Measurements from ENCODE around the gene PHACTR1.

PHACTR1 gene

DNA sequence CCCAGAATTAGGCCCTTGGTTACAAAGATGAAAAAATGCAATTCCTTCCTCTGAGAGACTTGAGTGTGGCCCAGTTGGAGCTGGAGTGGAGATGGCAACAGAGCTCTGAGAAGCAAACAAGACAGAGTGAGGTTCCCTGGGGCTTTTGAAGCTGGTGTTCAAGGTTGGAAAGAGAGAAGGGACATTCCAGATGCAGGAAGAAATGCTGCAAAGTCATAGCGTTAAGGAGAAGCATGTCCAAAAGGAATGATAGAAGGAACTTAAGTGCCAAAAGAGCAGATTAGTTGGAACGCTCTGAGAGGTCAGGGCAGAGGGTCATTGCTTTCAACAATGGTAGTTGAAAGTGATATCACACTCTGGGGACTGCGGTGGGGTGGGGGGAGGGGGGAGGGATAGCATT, 360.0 kb downstream of the PHACTR1 start:
- no peak for DNase-seq

GRCh38 chr6:13077117-13077516, 360.6 kb downstream of the PHACTR1 start:
- DNase-seq: no peak

GRCh38 chr6:13079096-13079723, 362.6 kb downstream of the PHACTR1 start:
- DNase-seq: no peak

DNA sequence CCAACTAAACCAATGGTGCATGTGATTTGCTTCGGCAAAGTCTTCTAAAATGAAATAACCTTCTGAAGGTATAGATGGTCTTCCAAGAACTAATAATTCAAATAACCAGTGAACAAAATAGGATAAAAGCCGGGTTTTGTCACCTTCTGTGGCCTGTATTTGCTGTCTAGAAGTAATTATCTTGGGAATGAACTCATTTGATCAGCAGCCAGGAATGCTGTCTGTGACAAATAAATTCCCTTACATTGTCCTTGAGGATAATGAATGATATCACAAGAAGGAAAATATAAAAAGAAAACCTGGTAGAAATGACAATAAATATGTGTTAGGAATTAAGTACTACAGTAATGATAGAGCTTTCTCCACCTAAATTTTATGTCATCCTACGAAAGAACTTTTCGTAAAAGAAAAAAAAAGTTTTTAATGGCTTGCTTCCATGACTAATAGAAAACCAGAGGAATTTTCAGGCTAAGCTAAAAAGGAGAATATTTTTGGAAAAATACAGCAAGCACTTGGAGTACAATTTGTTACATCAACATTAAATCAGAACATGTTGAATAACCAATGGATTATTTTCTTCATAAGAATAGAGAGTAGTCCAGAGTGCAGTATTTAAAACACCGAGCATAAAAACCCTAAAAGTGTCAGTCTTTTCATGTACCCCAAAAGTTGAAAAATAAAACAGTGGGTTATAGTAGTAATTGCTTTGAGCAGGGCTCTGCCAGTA, 364.1 kb downstream of the PHACTR1 start:
- DNase-seq: no peak

- DNase-seq: no peak
Observed at GRCh38 chr6:13081189-13081563, 364.6 kb downstream of the PHACTR1 start.

DNA sequence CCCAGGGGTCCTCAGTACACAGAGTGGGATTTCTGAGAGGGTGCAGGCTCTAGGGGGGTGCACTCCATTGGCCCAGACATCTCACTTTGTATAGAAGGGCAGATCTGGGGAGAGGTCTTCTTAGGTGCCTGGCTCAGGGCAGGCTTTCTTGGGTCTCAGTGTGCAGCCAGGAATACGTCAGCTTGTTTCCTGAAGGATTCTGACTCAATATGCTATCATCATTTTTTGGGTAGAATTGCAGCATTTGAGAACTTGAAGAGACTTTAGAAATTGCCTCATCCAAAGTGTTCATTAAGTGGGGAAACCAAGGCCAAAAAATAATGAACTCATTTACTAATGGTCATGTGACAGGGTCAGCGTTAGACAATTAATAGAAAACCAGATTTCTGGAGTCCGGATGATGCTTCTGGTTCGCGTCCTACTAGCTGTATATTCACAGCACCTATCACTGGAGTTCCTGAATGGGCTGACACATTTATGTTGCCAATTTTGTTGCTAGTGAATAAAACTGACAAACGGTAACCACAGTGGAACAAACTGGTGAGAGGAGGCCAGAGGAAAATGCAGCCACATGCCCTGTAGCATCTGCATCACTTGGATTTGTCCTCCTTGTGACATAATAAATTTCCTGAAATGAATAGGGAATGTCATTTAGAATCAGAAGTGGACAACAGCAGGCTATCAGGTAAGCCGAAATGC, 372.9 kb downstream of the PHACTR1 start:
- DNase-seq: no peak

- no peak for DNase-seq
Observed at GRCh38 chr6:13091192-13091591, 374.6 kb downstream of the PHACTR1 start.

GRCh38 chr6:13094781-13095425, 378.3 kb downstream of the PHACTR1 start:
- no peak for DNase-seq

DNA sequence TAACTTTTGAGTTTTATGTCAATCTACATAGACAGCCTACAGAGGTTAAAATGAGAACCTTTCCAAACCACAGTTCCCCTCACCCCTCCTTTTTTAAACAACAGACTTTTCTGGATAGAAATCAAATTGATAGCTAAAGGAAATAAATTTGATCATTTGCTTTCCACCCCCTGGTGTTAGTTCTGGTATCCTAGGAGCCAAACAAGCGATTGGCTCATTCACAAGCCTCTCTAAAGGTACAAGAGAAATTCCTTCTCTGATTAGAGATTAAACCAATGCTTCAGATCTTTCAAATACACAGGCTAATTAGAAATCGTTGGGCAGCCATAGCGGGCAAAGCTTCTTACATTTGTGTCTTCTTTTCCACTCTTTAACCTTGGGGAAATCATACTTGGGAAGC, 379.5 kb downstream of the PHACTR1 start:
- DNase-seq: no peak

GRCh38 chr6:13097454-13097853, 380.9 kb downstream of the PHACTR1 start:
- no peak for DNase-seq

GRCh38 chr6:13098006-13098405, 381.4 kb downstream of the PHACTR1 start:
- DNase-seq: no peak

- DNase-seq: peak; percentile 3
Observed at GRCh38 chr6:13098793-13099570, 382.4 kb downstream of the PHACTR1 start.

GRCh38 chr6:13099771-13100170, 383.2 kb downstream of the PHACTR1 start:
- no peak for DNase-seq

DNA sequence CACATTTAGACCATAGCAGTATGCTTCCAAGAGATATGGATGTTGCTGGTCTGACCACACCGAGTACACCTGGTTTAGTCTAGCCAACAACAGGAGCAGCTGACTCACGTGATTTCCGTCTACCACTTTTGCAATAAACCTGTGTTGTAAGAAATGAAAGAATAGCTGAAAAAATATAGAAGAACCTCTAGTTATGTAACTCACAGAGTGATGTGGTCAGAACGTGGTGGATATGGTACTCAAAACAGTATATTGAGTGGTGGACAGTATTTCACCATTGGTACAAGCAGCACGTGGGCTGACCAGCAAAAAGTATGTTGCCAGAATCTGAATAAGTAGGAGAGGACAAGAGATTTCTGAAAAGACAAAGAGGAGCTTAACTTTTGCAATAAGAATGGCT, 384.8 kb downstream of the PHACTR1 start:
- DNase-seq: no peak

GRCh38 chr6:13101985-13102384, 385.4 kb downstream of the PHACTR1 start:
- no peak for DNase-seq

DNA sequence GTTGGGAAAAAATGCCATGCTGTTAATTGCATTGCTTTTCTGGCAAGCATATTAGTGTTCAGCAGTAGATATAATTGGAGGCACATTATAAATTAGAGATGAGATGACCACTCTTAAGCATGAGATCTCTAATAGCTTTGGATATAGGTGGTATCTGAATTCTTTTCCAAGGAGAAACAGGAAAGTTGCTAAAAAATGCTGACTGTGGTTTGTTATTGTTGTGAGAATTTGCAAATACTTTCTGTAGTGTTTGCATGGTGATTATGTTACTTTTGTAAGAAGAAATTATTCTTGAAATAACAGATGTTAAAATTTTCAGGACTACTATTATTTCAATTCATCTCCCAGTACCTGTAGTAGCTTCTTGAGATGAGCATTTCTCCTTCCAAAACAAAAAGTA, 386.6 kb downstream of the PHACTR1 start:
- DNase-seq: no peak

DNA sequence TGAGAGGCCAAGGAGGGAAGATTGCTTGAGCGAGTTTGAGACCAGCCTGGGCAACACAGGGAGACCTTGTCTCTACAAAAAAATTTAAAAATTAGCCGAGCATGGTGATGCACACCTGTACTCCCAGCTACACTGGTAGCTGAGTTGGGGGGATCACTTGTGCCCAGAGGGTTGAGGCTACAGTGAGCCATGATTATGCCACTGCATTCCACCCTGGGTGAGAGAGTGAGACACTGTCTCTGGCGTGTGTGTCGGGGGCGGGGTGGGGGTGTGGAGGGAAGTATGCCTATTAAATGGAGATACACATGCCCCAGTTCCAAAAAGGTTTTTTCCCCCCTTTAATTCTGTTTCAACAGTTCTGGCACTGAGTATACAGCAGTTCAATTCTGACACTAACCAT, 388.6 kb downstream of the PHACTR1 start:
- no peak for DNase-seq

DNA sequence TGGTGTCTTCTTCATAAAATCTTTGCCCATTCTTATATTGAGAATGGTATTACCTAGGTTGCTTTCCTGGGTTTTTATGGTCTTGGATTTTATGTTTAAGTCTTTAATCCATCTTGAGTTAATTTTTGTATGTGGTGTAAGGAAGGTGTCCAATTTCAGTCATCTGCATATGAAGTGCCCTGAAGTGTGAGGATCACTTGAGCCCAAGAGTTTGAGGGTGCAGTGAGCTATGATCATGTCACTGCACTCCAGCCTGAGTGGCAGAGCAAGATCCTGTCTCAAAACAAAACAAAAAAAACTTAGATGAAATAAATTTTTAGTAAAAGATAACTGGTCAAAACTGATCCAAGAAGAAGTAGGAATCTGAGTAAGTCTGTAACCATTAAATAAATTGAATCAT, 396.4 kb downstream of the PHACTR1 start:
- DNase-seq: no peak

- no peak for DNase-seq
Observed at GRCh38 chr6:13113376-13113775, 396.8 kb downstream of the PHACTR1 start.

GRCh38 chr6:13113981-13114593, 397.5 kb downstream of the PHACTR1 start:
- DNase-seq: no peak

- no peak for DNase-seq
Observed at GRCh38 chr6:13116155-13116554, 399.6 kb downstream of the PHACTR1 start.

DNA sequence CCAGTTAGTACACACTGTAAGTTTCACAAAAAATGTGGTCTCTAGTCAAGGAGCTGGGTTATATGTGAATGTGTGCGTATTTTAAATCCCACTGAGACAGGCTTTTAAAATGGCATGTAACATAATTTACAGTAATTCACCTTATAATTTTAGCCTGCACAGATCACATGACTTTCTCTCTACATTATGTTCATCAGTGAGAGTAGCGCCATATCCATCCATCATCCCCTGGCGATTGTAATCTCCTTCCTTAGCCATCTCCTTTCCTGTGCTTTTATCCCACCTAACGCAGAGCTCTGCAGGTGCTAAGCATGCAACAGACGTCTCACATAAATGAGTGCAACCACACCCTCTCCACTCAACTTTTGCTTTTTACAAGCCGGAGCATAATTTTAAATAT, 401.0 kb downstream of the PHACTR1 start:
- DNase-seq: no peak
